Measurements from ENCODE around the gene ASCC1. TPM values are rescaled to one million over a fixed set of nuclear protein-coding genes. Genes with fewer than 3 reads are reported as not detected.

The ASCC1 gene
- total RNA-seq, 3 donors from 2014 or later (not counting 1 experiment from before 2014, with no cell fraction given): 26.0 to 35.2 (median 29.3) TPM

DNA sequence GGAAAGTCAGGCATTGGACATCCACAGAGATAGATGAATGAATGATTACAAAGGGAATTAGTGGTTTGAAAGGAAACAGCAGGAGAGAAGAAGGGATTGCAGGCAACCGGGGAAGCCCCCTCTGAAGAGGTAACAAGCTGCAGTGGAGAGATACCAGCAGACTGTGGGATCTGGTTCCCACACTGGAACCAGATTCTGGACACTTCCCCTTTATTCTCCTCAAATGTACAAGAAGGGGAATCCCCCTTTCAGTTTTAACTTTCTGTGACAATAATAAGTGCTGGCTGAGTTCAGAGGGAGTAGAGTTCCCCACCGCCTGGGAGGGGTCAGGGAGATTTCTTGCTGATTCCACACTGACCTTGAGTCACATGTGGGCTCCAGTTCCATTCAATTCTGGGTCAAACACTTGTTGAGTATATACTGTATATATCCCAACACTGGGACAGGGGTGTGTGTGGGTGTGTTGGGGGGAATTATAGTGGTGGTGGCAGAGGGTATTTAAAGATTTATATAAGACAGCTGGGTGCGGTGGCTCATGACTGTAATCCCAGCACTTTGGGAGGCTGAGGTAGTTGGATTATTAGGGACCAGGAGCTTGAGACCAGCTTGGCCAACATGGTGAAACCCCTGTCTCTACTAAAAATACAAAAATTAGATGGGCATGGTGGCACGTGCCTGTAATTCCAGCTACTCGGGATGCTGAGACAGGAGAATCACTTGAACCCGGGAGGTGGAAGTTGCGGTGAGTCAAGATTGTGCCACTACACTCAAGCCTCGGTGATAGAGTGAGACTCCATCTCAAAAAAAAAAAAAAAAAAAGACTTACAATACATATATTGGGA lies 41.2 kb upstream of the ASCC1 start:
- Mint-ChIP-seq H3K36me3 (no peaks in the 10 kb centered on the region), H3K4me1 (peaks cover 61 to 80% of the 10 kb centered on the region in 2 donors), H3K27ac (peak overlapping the region in 1 of 2 donors; percentile 96), H3K27me3 (ENCODE audit: low read depth in 2 of 2) (no peaks in the 10 kb centered on the region), H3K9me3 (no peaks in the 10 kb centered on the region), H3K4me3 (no peak overlapping the region)
- intact Hi-C loops (cut with micrococcal nuclease): no loop called here
- DNase-seq: peak in 1 of 2 donors; percentile 43
- Histone ChIP-seq H3K9me3 (ENCODE audit: control insufficient read depth, insufficient read depth, low read length) (no peaks in the 10 kb centered on the region), H3K4me3 (ENCODE audit: low read length) (no peak overlapping the region), H3K27me3 (ENCODE audit: control insufficient read depth, insufficient read depth, low read length) (no peaks in the 10 kb centered on the region), H3K4me1 (ENCODE audit: control insufficient read depth, insufficient read depth, low read length) (peaks cover 92% of the 10 kb centered on the region), H3K36me3 (ENCODE audit: control insufficient read depth, insufficient read depth, low read length) (no peaks in the 10 kb centered on the region), H3K27ac (ENCODE audit: low read length) (no peak overlapping the region)
- TF ChIP-seq, protein P1, sequence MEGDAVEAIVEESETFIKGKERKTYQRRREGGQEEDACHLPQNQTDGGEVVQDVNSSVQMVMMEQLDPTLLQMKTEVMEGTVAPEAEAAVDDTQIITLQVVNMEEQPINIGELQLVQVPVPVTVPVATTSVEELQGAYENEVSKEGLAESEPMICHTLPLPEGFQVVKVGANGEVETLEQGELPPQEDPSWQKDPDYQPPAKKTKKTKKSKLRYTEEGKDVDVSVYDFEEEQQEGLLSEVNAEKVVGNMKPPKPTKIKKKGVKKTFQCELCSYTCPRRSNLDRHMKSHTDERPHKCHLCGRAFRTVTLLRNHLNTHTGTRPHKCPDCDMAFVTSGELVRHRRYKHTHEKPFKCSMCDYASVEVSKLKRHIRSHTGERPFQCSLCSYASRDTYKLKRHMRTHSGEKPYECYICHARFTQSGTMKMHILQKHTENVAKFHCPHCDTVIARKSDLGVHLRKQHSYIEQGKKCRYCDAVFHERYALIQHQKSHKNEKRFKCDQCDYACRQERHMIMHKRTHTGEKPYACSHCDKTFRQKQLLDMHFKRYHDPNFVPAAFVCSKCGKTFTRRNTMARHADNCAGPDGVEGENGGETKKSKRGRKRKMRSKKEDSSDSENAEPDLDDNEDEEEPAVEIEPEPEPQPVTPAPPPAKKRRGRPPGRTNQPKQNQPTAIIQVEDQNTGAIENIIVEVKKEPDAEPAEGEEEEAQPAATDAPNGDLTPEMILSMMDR (IDR thresholded peaks at IDR 0.05): no peak
- 70% methylated on average over 7 of the region's 8 CpGs for WGBS (ENCODE audit: insufficient coverage)
- ATAC-seq: no peak

DNA sequence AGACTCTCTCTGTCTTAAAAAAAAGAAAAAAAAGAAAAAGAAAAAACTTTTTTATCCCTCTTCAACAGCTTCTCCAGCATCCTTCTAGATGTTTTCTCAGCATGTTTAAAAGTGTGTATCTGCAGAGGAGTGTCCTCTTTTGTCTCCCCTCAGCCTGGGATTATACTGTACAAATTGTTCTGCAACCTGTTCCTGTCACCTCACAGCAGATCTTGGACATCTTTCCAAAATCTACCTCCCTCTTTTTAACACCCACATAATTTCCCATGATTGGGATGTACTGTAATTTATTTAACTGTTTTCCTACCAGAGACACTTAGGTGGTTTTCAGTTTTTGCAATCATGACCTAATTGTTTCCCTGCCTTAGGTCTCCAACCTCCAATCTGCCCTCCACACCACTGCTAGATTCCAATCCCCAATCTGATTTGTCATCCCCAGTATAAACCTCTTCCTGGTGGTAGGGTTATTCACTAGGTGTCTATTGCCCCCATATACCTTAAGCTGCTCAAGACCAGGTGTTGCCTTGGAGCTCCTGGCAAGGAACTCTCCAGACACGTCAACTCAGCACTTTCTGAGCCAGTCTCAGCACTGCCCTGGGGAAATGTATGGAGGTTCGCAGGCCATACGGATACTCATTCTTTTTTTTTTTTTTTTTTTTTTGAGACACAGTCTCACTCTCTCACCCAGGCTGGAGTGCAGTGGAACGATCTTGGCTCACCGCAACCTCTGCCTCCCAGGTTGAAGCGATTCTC lies 40.1 kb upstream of the ASCC1 start:
- no peak for ATAC-seq
- Histone ChIP-seq H3K36me3 (ENCODE audit: control insufficient read depth, insufficient read depth, low read length) (no peaks in the 10 kb centered on the region), H3K4me3 (ENCODE audit: low read length) (no peak overlapping the region), H3K27me3 (ENCODE audit: control insufficient read depth, insufficient read depth, low read length) (no peaks in the 10 kb centered on the region), H3K4me1 (ENCODE audit: control insufficient read depth, insufficient read depth, low read length) (peaks cover 92% of the 10 kb centered on the region), H3K9me3 (ENCODE audit: control insufficient read depth, insufficient read depth, low read length) (no peaks in the 10 kb centered on the region), H3K27ac (ENCODE audit: low read length) (no peak overlapping the region)
- TF ChIP-seq, protein P1 (IDR thresholded peaks at IDR 0.05): no peak
- DNase-seq: no peak
- H3K9me3 Mint-ChIP-seq: no peaks in the 10 kb centered on the region
- H3K4me1 Mint-ChIP-seq: peaks cover 58 to 81% of the 10 kb centered on the region in 2 donors
- H3K4me3 Mint-ChIP-seq: peak overlapping the region; percentile 18
- no peaks in the 10 kb centered on the region for H3K36me3 Mint-ChIP-seq
- H3K27me3 Mint-ChIP-seq (ENCODE audit: low read depth in 2 of 2): no peaks in the 10 kb centered on the region
- peak overlapping the region; percentile 70 to 96 for H3K27ac Mint-ChIP-seq
- intact Hi-C loops (cut with micrococcal nuclease): no loop called here
- WGBS (ENCODE audit: insufficient coverage): 93% methylated on average over 6 of the region's 6 CpGs

DNA sequence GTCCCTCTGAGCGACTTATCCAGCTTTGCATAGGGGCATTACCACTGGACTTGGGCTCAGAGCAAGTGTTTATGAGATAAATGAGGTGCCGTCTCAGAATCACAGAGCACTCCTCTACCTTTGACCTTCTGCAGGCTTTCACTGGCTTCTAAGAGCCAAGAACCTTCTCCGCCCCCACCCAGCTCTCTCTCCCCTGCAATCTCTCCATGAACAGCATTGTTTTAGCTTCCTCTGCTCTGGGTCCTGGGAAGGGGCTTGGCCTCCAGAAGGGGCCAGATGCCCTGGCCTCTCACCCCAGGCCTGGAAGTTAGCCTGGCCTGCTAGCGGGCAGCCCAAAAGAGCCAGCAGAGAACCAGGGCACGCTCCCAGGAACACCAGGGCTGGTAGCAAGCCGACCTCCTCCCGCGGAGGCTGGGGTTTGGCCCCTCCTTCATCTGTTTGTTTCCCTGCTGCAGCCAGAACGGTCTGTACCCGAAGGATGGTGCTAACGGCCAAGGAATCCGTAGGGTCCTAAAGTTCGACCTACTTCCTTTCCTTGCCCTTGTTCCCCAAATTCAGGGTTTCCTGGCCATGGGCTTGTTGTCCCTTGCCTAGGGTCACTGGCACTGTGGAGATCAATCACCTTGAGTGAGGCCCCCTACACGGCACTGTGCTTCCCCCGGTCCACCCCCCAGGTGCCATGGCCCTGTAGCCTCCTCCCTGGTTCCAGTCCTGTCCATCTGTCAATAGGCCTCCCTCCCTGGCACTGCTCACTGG lies 38.9 kb upstream of the ASCC1 start:
- TF ChIP-seq, protein P1 (IDR thresholded peaks at IDR 0.05): no peak
- Mint-ChIP-seq H3K9me3 (no peaks in the 10 kb centered on the region), H3K27me3 (ENCODE audit: low read depth in 2 of 2) (no peaks in the 10 kb centered on the region), H3K4me3 (peak overlapping the region; percentile 79), H3K27ac (peak overlapping the region; percentile 83 to 96), H3K4me1 (peaks cover 58 to 79% of the 10 kb centered on the region in 2 donors), H3K36me3 (no peaks in the 10 kb centered on the region)
- no peaks in the 10 kb centered on the region for H3K27me3 ChIP-seq (ENCODE audit: control insufficient read depth, insufficient read depth, low read length)
- peak; percentile 72 to 82 (median 73) for ATAC-seq
- WGBS (ENCODE audit: insufficient coverage): 23% methylated on average over 15 of the region's 15 CpGs
- no peak overlapping the region for H3K4me3 ChIP-seq (ENCODE audit: low read length)
- H3K36me3 ChIP-seq (ENCODE audit: control insufficient read depth, insufficient read depth, low read length): no peaks in the 10 kb centered on the region
- no peaks in the 10 kb centered on the region for H3K9me3 ChIP-seq (ENCODE audit: control insufficient read depth, insufficient read depth, low read length)
- DNase-seq: peak; percentile 36 to 64
- H3K27ac ChIP-seq (ENCODE audit: low read length): peak overlapping the region; percentile 47
- peaks cover 91% of the 10 kb centered on the region for H3K4me1 ChIP-seq (ENCODE audit: control insufficient read depth, insufficient read depth, low read length)
- intact Hi-C loops (cut with micrococcal nuclease): no loop called here

All from natural killer cell (primary cell).